HG03460 (cell line): Measurements from ENCODE around the gene SEMA5B.

Source experiments
- ATAC-seq: cut with Tn5 transposase; IDR thresholded peaks from one replicate; pipeline ENCODE4 v1.9.1; 2021; ENCODE audit not compliant: unreplicated experiment

Gene SEMA5B

GRCh38 chr3:122994954-122995353, 32.6 kb downstream of the SEMA5B start:
- ATAC-seq = no peak

DNA sequence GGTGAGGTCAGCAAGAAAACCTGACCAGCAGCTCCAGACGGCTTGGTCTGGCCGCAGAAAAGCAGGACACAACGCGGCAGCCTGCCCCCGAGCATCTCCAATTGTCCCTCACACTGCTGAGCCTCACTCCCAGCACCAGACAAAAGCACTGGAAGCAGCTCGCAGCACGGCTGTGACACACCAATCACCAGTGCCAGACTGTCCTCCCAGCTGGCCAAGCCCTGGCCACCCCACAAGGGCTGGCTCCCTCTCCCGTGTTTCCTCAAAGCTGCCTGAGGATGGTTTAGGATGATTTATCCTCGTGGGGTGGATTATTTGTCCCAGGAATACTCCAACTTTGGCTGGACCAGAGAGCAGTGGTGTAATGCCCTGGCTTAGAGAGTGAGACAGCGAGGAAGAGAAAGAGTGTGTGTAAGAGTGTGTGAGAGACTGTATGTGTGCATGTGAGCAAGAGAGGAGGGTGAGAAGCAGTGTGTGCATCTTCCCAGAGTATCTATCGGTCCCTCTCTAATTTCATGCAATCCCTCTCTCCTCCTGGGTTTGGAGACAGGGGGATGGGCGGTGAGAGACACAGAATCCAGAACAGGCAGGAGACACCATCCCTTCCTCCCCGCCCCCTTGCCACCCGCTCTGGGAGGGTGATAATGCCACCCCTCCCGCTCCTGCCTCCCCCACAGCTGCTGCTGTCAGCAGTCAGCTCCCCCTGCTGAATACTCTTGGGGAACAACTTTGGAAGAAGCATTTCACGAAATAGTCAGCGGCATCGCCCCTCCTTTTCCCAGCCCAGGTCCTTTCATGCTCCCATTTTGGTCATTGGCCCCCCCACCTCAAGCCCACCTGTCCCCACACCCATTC, 34.2 kb downstream of the SEMA5B start:
- no peak for ATAC-seq

DNA sequence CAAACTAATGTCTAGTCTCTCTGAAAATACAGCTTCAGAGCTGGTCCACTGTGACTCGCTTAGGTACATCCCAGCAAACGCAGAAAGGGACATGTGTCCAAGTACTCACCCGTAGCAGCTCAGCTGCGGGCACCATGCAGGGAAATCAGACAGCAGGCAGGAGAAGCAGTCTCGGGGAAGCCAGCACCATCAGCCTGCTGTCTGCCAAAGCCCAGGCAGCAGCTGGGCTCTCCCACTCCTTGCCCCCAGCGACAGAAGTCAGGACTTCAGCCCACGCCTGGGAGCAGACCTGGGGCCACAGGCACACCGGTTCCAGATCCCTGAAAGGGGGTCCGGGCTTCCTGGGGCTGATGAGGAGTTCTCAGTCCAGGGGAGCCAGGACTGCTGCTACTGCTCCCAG, 34.9 kb downstream of the SEMA5B start:
- no peak for ATAC-seq

DNA sequence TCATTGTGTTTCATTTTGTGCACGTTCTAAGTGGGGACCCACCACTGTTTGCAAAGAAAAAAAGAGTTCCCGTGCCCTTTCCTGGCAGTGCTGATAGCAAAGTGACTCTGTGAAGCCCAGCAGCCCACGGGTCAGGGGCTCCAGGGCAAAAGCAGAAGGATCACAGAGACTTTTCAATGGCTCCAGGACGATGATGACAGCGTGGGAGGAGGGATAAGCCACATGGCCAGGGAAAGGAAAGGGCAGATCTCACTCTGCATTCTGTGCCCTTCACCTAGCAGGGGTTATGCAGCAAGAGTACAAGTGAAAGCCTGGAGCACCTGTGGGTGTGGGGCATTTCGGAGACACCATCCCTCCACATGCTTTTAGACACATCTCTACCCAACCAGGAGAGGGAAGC, 35.4 kb downstream of the SEMA5B start:
- ATAC-seq = no peak

DNA sequence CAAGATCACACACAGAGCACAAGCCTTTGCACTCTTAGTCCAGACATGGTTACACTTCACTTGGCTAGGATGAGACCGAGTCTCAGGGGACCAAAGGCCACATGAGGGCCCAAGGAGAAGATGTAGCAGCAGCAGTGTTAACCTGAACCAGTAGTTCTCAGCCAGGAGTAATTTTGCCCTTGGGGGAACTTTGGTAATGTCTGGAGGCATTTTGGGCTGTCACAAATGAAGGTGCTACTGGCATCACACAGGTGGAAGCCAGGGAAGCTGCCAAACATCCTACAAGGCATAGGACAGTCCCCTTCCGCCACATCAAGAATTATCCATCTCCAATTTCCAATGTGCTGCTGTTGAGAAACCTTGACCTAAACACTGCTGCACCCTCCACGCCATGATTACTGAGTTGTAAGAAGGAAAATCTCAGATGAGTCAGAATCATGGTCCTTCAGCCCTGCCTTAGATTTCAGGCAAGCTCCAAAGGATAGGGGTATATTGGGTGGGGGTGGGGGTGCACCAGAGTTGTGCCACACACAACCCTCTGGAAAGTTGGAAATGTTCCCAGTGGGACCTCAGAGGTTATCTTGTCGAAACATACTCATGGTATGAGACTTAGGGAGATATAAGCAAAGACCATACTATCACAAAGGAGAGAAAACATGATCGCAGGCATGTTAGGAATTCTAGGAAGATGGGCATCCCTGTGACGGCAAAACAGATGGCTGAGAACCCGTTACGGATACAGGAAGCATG, 36.2 kb downstream of the SEMA5B start:
- no peak for ATAC-seq

- no peak for ATAC-seq
Observed at GRCh38 chr3:122989856-122990575, 37.5 kb downstream of the SEMA5B start.

DNA sequence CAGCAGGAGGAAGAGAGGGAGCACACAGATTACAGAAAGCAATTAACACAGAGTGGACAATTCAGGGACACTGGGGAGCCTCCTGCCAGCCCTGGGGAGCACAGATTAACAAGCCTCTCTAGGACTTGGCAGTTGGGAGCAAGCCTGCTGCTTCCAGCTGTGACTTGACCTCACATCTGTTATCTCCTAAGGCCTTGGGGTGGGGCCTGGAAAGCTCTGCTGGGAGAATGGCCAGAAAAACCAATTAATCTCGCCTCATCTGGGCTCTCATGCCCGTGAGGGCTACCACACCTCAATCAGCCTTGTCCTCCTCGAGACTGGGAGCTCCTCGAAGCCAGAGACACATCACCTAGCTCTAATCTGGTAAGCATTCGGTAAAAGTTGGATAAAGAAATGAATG, 39.1 kb downstream of the SEMA5B start:
- ATAC-seq = no peak

DNA sequence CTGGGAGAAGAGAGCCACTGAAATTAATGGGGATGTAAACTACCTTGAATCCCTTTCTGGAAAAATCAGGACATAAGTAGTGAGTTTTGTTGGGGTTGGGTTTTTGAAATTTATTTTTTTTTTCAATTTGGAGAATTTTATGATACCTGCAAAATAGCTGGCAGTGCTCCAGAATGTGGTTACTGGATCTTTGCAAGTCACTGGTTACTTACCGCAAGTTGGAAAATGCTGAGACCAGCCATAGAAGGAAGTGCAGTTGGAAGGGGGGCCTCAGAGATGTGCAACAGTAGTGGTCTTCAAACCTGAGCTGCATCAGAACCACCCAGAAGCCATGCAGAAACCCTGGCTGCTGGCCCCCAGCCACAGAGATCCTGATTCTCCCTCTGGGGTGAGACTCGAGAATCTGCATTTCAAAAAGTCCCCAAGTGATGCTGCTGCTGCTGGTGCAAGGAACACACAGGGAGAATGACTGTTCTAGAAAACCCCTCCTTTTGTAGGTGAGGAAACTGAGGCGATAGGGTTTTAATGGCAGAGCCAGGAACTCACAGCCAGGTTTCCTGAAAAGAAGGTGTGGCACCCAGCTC, 39.7 kb downstream of the SEMA5B start:
- ATAC-seq = no peak

GRCh38 chr3:122987231-122987630, 40.3 kb downstream of the SEMA5B start:
- no peak for ATAC-seq

- no peak for ATAC-seq
Observed at GRCh38 chr3:122986693-122987179, 40.8 kb downstream of the SEMA5B start.

DNA sequence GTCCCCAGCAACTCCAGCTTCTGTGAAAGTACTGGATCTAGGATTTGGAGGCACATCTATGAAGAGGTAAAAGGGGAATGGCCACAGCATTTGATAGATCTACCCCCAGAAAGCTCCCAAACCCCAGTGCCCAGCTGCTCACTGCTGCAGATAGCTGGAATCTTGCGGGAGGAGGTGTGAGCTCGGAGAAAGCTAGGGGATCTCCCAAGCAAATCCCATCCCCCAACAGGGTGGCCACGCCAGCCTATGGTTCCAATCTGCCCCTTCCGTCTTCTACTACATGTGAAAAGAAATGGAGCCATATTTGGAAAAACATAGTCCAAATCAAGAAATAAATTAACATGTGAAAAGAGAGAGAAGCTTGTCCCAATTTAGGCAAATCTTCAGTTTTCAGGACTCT, 42.0 kb downstream of the SEMA5B start:
- ATAC-seq = no peak

DNA sequence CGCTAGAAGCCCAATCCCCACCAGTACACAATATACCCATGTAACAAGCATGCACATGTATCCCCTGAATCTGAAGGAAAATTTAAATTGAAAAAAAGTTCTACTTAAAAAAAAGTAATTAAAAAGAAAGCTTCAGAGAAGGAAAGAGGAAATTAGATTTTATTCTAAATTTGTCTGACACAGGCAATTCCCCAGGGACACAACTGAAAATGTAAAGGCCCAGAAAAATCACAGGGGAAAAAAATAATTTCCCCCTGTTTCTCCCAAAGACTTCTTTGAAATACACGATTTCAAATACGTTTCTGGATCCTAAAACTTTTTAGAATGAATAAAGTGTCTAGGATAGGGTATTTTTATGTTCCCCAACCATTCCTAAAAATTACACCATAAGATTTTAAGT, 42.9 kb downstream of the SEMA5B start:
- ATAC-seq = no peak

- no peak for ATAC-seq
Observed at GRCh38 chr3:122984007-122984406, 43.6 kb downstream of the SEMA5B start.

- ATAC-seq = no peak
Observed at GRCh38 chr3:122982216-122983185, 45.1 kb downstream of the SEMA5B start.

DNA sequence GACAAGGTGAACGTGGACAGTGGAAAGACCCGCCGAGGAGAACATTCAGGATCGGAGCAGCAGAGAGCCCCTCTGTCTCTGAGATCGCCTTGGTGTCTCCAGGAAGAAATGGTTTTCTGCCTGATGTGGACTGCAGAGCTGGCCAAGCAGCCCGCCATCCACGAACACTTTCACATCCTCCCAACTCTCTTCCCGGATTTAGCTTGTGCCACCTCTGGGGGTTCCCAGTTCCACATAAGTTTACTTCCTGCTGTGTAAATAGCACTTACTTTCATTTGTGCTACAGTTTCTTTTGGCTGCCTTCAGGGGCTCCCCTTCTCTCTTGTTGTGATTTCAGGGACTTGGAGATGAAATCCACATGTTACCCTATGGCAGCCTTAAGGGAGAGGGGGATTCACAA, 48.4 kb downstream of the SEMA5B start:
- no peak for ATAC-seq

DNA sequence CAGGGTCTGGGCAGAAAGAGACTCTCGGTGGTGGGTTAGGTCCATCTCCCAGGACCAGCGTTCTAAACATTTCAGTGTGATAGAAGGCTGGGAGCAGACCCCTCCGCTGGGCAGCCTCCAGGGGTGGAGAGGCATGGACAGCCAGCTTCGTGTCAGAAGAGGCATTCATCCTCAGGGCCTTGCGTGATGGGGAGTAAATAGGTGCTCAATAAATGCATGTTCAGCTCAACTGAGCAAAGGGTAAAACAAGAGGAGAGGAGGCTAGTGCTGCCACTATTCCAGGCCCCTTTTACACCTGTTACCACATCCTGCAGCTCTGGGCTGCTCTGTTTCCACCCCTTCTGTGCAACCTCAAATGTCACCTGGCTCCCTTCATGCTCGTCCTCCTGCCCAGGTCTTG, 49.0 kb downstream of the SEMA5B start:
- no peak for ATAC-seq

GRCh38 chr3:122977746-122978466, 49.7 kb downstream of the SEMA5B start:
- ATAC-seq = no peak

DNA sequence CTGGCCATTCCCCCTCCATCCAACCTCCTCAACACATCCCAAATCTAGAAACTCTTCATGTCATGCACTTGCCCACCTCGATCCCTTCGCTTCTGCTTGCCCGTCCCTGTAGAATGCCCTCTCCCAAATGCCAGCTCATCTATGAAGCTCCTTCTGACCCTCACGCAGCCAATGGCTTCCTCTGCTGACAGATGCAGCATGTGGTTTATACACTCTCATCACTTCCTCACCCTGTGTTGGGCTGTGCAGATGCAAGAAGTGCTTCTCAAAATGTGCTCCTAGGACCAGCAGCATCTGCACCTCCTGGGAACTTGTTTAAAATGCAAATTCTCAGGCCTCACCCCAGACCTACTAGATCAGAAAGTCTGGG, 51.7 kb downstream of the SEMA5B start:
- peak; percentile 53 for ATAC-seq

- peak; percentile 62 for ATAC-seq
Observed at GRCh38 chr3:122975163-122975923, 52.2 kb downstream of the SEMA5B start.
